HG03457 (cell line): ENCODE measurements around the gene KMT2A.
"Not testable (repeated sequence)": the region's sequence is repeated elsewhere in the genome, so short reads cannot be mapped to it uniquely, and the experiment has no call there.

Experiments
- ATAC-seq: cut with Tn5 transposase; IDR thresholded peaks from one replicate; pipeline ENCODE4 v1.9.1; 2021; ENCODE audit warnings: moderate number of reproducible peaks; ENCODE audit not compliant: unreplicated experiment

Gene KMT2A

GRCh38 chr11:118435893-118436624 lies at the start of gene KMT2A:
KMT2A (plus strand) TSS chr11:118436492; CDS start chr11:118436513, 21 bp downstream.
- peak; percentile 42 for ATAC-seq

DNA sequence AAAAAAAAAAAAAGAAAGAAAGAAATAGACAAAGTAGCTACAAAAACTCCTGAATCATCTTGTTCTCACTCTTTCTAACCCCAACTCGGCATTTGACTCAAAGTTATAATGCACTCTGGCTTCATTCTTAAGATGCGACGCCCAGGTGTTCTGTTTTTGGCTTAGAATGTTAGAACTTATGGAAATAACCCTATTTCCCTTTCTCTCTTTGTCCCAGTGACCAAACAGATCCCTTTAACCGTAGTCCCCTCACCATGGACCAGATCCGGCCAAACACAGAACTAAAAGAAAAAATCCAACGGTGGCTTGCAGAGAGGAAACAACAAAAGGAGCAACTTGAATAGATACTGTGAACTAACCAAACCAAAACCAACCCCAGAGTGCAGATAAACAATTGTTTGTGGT lies 40.2 kb upstream of the KMT2A start:
- ATAC-seq = no peak

DNA sequence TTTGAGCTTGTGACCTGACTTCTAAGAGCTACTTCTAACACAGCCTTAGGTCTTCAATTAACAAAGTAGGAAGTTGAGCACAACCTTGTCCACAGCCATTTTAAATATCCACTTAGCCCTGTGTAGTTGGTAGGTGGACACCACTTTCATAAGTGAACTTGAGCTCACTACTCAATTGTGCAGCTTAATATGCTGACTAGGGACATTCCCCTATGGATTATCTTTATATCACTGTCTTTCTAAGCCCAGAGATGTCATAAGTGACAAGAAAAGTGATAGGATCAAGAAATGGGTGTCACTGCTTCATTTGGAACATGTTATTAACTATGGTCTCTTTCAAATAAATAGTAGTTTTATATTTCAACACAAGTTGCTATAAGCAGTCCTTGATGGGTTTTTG lies 38.8 kb upstream of the KMT2A start:
- no peak for ATAC-seq

GRCh38 chr11:118398791-118399559 lies 37.3 kb upstream of the KMT2A start:
- no peak for ATAC-seq

DNA sequence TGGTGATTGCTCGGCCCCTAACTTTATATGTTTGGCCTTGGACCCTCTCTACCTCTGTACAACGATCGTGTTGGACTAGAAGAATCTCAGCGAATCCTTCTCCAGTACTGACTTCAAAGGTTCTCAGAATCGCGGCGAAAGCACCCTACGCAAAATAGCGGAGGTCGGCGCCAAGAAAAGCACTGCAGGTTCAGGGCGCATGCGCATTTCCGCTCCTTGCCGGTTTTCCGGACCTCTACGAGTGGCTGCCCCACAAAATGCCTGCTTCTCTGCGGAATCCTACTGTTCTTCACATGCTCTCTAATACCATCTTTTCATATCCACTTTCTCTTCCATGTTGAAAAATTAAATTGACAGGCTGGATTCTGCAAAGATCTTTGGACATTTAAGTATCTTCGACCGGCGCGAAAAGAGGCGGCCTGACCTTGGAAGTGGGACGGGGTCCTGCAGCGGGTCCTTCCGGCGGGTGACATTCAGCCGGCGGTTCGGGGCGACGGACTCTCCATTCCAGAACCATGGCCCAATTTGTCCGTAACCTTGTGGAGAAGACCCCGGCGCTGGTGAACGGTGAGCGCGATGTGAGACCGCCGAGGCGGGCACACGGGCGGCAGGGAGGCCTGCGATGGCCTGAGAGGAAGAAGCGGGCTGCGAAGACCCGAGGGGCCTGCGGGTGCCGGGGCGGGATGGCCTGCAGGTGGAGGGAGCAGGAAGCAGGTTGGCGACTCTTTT lies 35.0 kb upstream of the KMT2A start, which contains the start of gene ATP5MG:
TSS of gene ATP5MG (plus strand) at position 456 of the 729 bp plus-strand sequence. CDS start at position 516, 60 bp downstream.
- ATAC-seq = no peak

DNA sequence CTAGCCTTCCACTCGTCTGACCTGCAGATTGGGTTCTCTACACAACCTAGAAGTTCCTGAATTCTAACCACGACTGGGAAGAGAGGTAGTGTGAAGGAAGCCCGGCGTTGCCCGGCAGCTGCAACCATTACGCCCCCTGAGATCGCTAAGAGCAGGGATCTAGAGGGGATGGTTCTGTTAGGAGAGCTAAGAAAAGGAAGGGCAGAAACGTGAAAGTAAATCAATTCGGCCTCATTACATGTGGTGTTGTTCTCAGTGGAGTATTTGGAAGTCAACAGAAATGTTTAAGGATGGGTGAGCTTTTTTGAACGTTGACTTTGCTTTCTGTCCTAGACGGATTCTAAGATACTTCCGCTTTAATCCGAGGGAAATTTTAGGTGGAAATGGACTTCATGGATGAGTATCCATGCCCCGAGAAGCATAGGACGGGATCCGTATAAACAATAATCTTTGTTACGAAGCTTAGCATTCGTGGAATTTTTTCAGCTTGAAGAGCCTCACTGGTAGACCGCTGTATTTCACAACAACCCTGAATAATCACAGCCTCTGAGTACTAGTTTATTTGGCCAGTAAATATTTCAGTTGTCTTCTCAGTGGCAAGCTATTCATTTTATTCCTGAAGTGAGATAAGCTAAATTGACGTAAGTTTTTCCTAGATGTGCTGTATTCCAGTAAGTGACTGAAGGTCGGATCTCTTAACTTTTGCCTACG lies 34.3 kb upstream of the KMT2A start:
- no peak for ATAC-seq

DNA sequence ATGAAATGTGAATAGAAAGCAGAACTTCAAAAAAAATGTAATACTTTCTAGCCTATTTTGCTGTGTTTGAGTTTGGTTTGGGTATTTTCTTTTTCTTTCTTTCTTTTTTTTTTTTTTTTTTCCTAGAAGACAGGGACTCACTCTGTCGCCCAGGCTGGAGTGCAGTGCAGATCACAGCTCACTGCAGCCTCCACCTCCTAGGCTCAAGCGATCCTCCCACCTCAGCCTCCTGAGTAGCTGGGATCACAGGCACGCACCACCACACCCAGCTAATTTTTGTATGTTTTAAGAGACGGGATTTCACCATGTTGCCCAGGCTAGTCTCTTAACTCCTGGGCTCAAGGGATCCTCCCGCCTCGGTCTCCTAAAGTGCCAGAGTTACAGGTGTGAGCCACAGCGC lies 33.7 kb upstream of the KMT2A start:
- not testable (repeated sequence) for ATAC-seq

- ATAC-seq = no peak
Measured at GRCh38 chr11:118406599-118407166, 29.6 kb upstream of the KMT2A start.

GRCh38 chr11:118410055-118410745 lies 26.1 kb upstream of the KMT2A start:
- no peak for ATAC-seq

DNA sequence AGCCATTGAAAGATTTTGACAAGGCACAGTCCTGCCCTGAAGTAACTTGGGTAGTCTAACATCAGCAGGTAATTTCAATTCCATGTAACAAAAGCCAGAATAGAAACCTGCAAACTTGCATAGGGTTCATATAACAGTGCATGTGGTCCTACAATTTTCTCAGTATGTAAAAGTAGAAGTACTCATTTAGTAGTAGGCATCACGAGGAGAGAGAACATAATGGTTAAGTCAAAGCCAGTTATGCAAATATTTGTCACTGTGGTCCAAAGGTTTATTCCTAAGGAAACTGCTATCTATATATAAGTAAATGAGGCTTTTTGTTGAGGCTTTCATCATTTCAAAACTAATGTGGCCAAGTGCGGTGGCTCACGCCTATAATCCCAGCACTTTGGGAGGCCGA lies 24.8 kb upstream of the KMT2A start:
- no peak for ATAC-seq

- ATAC-seq = no peak
Measured at GRCh38 chr11:118412921-118413320, 23.4 kb upstream of the KMT2A start.

DNA sequence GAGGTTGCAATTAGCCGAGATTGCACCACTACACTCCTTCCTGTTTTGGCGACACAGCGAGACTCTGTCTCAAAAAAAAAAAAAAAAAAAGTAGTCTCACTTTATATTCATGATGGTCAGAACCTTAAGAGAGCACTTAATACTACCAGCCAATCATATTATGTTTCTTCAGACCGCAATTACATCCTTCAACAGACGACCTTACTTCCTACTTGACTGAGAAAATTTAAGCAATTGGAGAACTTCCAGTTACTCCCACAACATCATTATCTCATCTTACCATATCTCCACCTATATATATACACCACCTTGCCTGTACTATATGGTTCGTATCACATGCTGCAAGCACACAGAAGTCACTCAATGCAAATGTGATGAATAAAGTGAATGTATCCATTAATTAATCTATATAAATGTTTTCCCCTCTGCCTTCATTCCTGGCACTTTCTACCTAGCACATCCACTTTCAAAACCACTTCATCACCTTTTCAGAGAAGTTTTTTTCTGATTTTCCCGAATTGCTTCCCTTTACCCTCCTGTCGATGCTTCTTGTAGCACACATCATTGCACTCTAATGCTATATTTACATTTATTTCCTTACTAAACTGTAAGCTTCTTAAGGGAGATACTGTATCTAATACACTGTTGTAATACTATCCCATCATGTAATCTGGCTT lies 21.1 kb upstream of the KMT2A start:
- ATAC-seq = no peak

DNA sequence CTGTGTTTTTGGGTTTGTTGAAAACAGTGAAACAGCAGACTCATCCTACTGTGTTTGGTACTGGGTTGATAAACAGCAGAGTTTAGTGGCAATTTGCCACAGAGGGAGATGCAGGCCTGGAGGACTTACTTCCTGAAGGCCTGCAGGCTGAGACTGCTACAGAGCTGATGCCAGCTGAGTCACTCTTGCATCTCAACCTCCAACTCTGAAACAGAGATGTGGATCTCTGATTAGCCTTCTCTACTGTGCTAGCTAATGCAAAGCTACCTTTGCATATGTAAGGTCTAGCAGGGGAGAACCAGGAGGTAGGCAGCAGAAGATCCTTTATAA lies 20.6 kb upstream of the KMT2A start:
- no peak for ATAC-seq

- ATAC-seq = not testable (repeated sequence)
Measured at GRCh38 chr11:118416900-118417299, 19.4 kb upstream of the KMT2A start.

DNA sequence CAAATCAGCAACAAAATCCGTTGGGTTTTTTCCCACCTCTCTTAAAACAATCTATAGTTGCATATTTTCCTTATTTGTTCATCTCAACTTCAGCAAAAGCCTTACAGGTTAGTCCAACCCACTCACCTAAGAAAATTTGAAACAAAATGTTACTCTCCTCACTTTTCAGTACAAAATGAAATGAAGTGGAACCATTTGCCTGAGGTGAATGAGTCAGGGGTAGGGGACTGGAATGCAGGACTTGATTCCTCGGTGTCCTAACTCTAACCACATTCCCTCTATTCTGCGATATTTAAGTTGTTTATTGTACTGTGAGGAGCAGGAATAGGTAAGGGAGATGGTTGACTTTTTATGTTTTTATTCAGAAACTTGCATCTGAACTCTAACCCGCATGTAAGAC lies 18.5 kb upstream of the KMT2A start:
- ATAC-seq = no peak

- no peak for ATAC-seq
Measured at GRCh38 chr11:118418766-118419165, 17.5 kb upstream of the KMT2A start.

DNA sequence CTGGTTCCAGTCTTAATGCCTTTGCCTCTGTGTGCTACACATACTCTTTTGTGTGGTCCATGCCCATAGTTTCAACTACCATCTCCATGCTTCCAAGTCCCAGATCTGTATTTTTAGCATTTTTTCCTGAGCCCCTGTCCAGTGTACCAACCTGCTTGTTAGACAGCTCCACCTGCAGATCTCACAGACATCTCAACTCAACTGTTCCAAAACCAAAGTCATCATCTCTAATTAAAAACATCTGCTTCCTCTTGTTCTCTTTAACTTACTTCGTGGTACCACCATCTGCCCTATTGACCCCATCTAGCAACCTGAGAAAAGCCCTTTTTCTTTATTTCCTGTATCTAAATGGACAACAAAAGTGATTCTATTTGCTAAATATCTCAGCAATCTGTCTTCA lies 8.6 kb upstream of the KMT2A start:
- no peak for ATAC-seq

DNA sequence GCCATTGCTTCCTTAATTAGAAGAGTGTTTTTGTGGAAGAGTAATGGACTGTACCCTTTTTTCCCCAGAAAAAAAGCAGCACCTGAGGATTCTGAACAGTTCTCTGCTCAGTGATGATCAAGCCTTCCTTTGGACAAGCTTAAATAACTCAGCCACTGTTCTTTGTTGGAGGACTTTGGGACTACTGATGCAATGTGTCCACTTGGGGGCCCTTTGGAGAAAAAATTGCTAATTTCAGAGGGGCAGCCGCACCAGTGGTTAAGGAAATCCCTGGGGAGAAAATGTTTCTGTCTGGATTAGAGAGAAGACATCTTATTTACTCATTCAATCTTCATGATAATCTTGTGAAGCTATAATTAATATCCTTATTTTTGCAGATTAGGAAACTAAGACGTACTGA lies 5.3 kb upstream of the KMT2A start:
- ATAC-seq = no peak

DNA sequence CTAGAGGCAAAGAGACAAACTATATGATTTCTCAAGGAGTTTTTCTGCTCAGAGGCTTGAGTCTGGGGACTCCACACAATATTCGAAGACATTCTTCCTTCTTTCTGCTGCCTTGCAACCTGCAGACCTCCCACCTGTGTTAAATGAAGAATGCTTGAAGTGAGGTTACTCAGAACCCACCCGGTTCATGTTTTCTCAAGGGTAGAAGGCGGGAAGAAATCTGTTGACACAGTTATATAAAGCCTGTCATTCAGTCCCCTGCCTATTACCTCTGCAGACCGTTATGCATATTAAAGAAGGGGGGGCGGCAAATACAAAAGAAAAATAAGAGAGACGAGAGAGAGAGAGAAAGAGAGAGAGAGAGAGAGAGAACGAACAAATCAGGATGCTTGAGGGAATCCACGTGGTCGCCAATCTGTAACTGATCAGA lies 2.2 kb upstream of the KMT2A start:
- no peak for ATAC-seq
